PFSK-1 (cell line): ENCODE data around the gene ILK.

Experiments used
- POLR2AphosphoS5 ChIP-seq: IDR thresholded peaks from 2 replicates; pipeline ENCODE4 v1.6.1; 2012; ENCODE audit warnings: low read depth, mild to moderate bottlenecking, control low read depth, low read length, moderate library complexity
- SIN3A ChIP-seq: IDR thresholded peaks from 2 replicates; pipeline ENCODE4 v1.6.1; 2012; ENCODE audit warnings: mild to moderate bottlenecking, low read length, moderate library complexity, borderline replicate concordance; ENCODE audit not compliant: insufficient read depth

DNA sequence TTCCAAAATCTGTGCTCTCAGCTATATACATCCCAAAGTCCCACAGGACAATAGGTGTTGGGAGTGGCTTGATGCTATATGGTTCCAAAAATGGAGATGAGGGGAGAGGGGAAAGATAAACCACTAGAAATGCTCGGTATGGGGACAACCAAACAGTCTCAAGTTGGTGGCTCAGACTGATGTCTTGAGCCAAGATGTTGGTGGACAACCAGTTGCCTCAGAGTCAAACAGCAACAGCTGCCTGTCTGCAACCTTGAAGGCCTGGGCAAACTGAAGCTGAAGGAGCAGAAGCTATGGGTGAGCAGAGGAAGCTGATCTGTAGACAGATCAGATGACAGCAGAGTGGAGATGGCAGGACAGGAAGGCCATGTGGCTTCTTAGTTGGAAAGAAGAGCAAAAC is 4.1 kb upstream of the ILK start:
- no peak for TF ChIP-seq SIN3A
- no peak for TF ChIP-seq POLR2AphosphoS5
